ENCODE results near the gene PLEKHG3. TPM values are rescaled to one million over a fixed set of nuclear protein-coding genes. Genes with fewer than 3 reads are reported as not detected.
A peak's percentile ranks its signal among the peaks of the same experiment; 100 is the strongest.

Gene PLEKHG3
- total RNA-seq (2012; rRNA removed) (4.4 and 8.2 TPM in 2 replicates), polyA plus RNA-seq (2012; rRNA removed) (8.4 and 10.6 TPM in 2 replicates), Bru-seq, nascent RNA (percentile 49 among the genes with signal in this experiment), BruChase-seq, experiment 1, labeled RNA remaining after a 6-hour chase (percentile 41 among the genes with signal in this experiment), BruChase-seq, experiment 2, labeled RNA remaining after a 2-hour chase (percentile 44 among the genes with signal in this experiment)
- 3.5 and 6.2 TPM in 2 replicates for polyA plus RNA-seq (2012; cell fraction: cytosol; rRNA removed)
- 28.4 and 37.6 TPM in 2 replicates for polyA plus RNA-seq (2012; cell fraction: nucleus; rRNA removed; ENCODE audit: low replicate concordance)
- long read RNA-seq, partial matches to known transcripts: 6 of 8 reads
- long read RNA-seq, other reads (novel, unspliced or antisense): 2 of 8 reads

DNA sequence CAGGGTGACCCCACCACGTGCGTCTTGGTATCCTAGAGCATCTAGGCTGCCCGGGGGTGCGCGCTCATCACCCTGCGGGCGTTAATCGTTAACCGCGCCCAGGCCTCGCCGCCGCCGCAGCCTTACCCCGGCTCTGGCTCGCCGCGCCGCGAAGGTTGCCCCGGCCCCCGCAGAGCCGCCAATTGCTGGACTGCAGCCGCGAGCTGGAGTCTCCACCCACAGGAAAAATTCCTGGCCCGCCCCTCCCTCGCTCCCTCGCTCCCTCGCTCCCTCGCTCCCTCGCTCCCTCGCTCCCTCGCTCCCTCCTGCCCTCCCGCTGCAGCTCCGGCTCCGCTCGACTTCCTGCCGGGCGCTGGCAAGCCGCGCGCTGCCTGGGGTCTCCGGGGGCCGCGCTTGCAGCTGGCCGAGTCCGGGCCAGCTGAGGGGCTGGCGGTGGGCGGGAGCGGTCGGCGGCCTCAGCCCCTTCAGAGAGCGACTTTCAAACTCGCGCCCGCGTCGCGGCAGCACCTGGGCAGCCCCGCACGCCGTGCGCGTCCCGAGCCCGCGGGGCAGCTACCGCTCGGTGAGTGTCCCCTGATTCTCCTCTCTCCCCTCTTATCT is at the start of gene PLEKHG3:
TSS of gene PLEKHG3 (plus strand) at position 282 of the 600 bp plus-strand sequence. CDS start 23,208 bp downstream, outside the sequence.
- Histone ChIP-seq H4K20me1 (ENCODE audit: insufficient read depth, low read length) (peaks cover 26% of the 10 kb centered on the region), H3K27me3 (ENCODE audit: control insufficient read depth, insufficient read depth, low read length) (peaks cover 33% of the 10 kb centered on the region), H2AK5ac (ENCODE audit: low read depth, low read length) (peak within 1 kb of the TSS; percentile 40), H3K23ac (ENCODE audit: low read depth, low read length) (peak within 1 kb of the TSS; percentile 70), H2BK15ac (ENCODE audit: low read depth, low read length) (no peak within 1 kb of the TSS), H2BK5ac (ENCODE audit: low read depth, low read length, poor library complexity, severe bottlenecking) (no peak within 1 kb of the TSS), H2BK120ac (ENCODE audit: low read depth, low read length) (peak within 1 kb of the TSS; percentile 64; the same call in 1 of the 2 replicates), H4K8ac (ENCODE audit: low read depth in 2 of 2, low read length in 2 of 2) (peak within 1 kb of the TSS; percentile 64 to 74; a peak in 2 of 4 replicates), H3K56ac (ENCODE audit: extremely low read depth, insufficient read depth, low read length) (no peak within 1 kb of the TSS; the same call in 1 of the 2 replicates), H4K91ac (ENCODE audit: insufficient read depth, low read depth, low read length) (no peak within 1 kb of the TSS; the same call in 1 of the 2 replicates), H3K36me3 (ENCODE audit: control insufficient read depth, insufficient read depth, low read length) (no peaks in the 10 kb centered on the region), H3K4me2 (ENCODE audit: low read depth, low read length) (peak within 1 kb of the TSS; percentile 88), H3K4me3 (ENCODE audit: insufficient read depth, low read depth, low read length) (peak within 1 kb of the TSS; percentile 82), H3K9me1 (ENCODE audit: insufficient read depth, low read length) (peaks cover 11% of the 10 kb centered on the region), H2BK20ac (ENCODE audit: low read depth, low read length) (no peak within 1 kb of the TSS), H3K4ac (ENCODE audit: low read depth, low read length) (peak within 1 kb of the TSS; percentile 66), H2AFZ (replicated peaks; ENCODE audit: low read length, poor library complexity) (peak within 1 kb of the TSS; percentile 92), H3K9me3 (ENCODE audit: control insufficient read depth, insufficient read depth, low read length) (no peaks in the 10 kb centered on the region), H2AK9ac (replicated peaks; ENCODE audit: low read depth, low read length, poor library complexity) (peak within 1 kb of the TSS; percentile 80), H3K27ac (ENCODE audit: insufficient read depth, low read length) (peak within 1 kb of the TSS; percentile 38; the same call in 1 of the 2 replicates), H3K9ac (ENCODE audit: low read depth, low read length) (peak within 1 kb of the TSS; percentile 64), H4K5ac (ENCODE audit: low read depth, low read length) (no peak within 1 kb of the TSS), H3K18ac (ENCODE audit: low read depth, low read length) (no peak within 1 kb of the TSS; the same call in 1 of the 2 replicates), H3K14ac (replicated peaks; ENCODE audit: low read depth, low read length) (peak within 1 kb of the TSS; percentile 69), H3K4me1 (ENCODE audit: control insufficient read depth, insufficient read depth, low read length) (peaks cover 13% of the 10 kb centered on the region; the same call in 1 of the 2 replicates), H3K79me1 (ENCODE audit: low read depth in 1 of 2, low read length in 2 of 2) (peaks cover 5 to 39% of the 10 kb centered on the region in 2 experiments; a peak in 3 of 4 replicates)
- 1% methylated on average over 25 of the region's 69 CpGs; no CpG with 5 or more reads in 1 of the 2 experiments for WGBS, 2 experiments (ENCODE audit: extremely low coverage in 2 of 2, insufficient read length in 1 of 2)
- DNase-seq (peak; percentile 69), ATAC-seq (ENCODE audit: low read depth) (peak; percentile 91)
- dilution Hi-C loops (cut with HindIII; ENCODE audit: low sequenced_read_pairs, unreplicated experiment) (no loop called here), in situ Hi-C loops (cut with MboI; ENCODE audit: low sequenced_read_pairs) (no loop called here), intact Hi-C loops (cut with micrococcal nuclease) (no loop called here)
- TF ChIP-seq ELK1 (IDR thresholded peaks at IDR 0.05; ENCODE audit: borderline replicate concordance, low read depth, low read length) (no peak), MAZ (IDR thresholded peaks at IDR 0.05; ENCODE audit: borderline replicate concordance, low read depth, low read length) (peak; percentile 80; the same call in 1 of the 2 replicates), RAD21 (IDR thresholded peaks at IDR 0.05; ENCODE audit: low read length) (0 out of 2 replicates have a peak, but pooled peaks have one; percentile 7)
- ChIA-PET POLR2A (ENCODE audit: unreplicated experiment) (no interaction called here), CTCF (no interaction called here)
- no TSS peak for BruUV-seq (replicated peaks)
